HG03060 (cell line): ENCODE measurements around the gene CXCL6.

Source experiments
- ATAC-seq: cut with Tn5 transposase; IDR thresholded peaks from one replicate; pipeline ENCODE4 v1.9.1; 2021; ENCODE audit warnings: low read depth, moderate number of reproducible peaks; ENCODE audit not compliant: unreplicated experiment

The CXCL6 gene

DNA sequence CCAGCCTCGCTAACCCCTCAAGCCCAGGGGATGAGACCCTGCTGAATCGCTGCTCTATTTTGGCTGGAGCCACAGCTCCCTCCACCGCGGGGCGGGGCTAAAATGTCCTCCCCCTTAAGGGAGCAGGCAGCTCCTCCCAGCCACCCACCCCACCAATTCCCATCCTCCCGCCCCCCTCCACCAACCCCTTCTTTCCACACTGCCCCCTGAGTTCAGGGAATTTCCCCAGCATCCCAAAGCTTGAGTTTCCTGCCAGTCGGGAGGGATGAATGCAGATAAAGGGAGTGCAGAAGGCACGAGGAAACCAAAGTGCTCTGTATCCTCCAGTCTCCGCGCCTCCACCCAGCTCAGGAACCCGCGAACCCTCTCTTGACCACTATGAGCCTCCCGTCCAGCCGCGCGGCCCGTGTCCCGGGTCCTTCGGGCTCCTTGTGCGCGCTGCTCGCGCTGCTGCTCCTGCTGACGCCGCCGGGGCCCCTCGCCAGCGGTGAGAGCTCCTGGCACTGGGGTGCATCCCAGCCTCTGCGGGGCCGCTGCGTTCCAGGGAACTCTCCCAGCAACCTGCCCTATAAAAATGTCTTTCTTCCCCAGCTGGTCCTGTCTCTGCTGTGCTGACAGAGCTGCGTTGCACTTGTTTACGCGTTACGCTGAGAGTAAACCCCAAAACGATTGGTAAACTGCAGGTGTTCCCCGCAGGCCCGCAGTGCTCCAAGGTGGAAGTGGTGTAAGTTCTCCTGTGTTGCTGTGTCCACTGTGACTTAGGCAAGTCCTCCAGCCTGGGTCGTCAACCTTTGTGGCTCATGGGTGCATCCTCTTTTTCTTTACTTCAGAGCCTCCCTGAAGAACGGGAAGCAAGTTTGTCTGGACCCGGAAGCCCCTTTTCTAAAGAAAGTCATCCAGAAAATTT, at the start of gene CXCL6:
Gene CXCL6, plus strand, starts transcription at position 306 of the 907 bp plus-strand sequence. Its CDS starts 73 bp downstream, at position 379.
- ATAC-seq: no peak

DNA sequence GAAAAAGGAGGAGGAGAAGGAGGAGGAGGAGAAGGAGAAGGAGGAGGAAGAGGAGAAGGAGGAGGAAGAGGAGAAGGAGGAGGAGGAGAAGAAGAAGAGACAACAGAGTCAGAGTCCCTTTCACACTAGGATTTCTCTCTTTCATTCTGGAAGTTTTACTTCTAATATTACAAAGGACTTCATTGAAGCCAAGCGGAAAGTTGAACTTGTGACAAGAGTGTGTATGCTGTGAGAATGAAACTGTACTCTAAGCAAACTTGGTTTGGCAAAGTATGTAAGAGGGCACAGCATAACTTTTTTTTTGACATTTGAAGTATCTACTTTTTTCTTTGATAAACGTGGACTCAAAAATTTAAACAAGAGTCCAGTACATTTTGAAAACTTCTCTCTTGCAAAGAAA, 48.1 kb upstream of the CXCL6 start:
- ATAC-seq: no peak

DNA sequence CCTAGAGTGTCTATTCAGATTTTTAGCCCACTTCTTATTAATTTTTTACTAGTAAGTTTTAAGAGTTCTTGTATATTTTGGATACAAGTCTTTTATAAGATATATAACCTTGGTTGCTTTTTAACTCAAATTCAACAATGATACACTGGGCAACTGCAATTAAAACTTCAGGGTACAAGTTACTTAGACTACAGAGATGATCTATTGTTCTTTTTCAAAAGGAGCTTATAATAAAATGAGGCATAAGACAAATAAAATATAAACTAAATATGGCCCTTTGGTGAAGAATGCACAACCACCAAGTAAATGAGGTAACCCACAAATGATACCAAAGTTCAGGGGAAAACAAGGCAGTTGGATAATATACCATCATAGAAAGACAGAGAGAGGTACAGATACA, 37.6 kb upstream of the CXCL6 start:
- no peak for ATAC-seq

DNA sequence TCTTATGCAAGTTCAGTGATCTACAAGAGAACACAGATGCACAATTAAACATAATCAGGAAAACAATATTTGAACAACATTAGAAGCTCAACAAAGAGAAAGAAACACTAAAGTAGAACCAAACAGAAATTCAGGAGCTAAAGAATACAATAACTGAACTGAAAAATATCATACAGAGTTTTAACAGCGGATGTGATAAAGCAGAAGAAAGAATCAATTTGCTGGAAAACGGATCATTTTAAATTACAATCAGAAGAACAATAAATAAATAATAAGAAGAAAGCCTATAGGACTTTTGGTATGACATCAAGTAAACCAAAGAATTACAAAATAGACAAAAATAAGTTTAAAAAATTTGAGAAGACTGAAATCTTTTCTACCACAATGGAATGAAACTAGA, 36.3 kb upstream of the CXCL6 start:
- ATAC-seq: no peak

DNA sequence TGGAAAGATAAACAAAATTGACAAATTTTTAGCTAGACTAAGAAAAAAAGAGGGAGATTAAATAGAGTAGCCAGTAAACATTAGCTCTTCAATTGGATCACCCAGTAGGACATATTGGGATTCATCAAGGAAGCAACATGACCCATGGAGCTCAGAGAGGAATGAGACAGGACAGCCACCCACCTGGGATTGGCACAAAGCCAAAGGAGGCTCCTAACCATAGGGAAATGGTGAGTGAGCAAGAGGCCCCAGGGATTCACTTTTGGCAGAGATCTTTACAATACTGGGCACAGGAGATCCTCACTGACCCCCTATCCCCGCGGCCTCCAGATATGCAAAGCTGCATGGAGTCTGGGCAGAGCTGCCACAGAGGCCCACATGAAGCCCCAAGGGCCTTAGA, 34.8 kb upstream of the CXCL6 start:
- no peak for ATAC-seq

DNA sequence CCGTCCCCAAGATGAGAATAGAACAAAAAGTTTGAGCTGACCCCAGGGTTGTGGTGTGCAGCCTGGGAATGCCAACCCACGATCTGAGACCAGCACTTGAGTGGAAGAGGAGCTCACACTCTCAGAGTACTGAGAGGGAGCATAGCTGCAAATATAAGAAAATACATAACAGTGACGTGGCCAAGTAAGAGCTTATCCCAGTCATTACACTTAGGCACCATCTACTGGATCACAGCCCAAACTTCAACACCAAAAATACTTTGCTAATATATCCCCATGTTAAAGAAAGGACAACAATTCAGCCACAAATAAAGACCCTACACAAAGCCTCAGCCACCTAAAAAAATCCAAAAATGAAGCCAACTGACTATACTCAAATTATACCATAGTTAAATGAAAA, 33.3 kb upstream of the CXCL6 start:
- ATAC-seq: no peak

DNA sequence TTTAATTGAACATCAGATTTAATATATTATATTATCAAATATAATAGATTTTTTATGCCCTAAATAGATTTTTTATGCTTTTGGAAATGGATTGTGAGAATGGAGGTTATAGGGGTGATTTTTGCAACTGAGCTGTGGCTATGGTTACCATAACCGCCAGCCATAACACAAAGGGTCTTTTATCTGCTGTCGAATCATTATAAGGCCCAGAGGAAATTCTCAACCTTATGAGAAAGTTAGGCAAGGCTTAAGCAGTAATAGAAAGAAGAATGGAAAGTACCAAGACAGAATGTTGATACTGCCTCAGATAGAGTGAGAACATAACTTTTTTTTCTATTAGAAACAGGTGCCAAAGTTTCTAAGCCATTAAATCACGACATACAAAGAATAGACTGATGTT, 26.3 kb upstream of the CXCL6 start:
- ATAC-seq: no peak

DNA sequence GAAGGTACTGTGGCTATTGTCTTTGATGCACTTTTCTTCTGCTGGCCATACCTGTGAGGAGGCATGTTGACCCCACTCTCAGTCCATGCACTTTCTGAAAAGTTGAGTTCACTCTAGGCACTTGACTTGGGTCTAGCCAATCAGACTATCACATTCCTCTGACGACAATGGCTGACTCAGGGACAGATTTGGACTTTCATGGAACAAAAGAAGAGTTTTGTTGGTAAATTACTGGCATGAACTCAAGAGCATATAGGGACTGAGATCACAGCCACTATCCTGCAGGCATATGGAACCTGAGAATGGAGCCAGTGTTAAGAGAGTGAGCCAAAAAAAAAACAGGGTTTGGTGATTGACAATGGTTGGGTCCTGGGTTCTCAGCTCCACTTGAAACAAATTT, 24.6 kb upstream of the CXCL6 start:
- no peak for ATAC-seq

DNA sequence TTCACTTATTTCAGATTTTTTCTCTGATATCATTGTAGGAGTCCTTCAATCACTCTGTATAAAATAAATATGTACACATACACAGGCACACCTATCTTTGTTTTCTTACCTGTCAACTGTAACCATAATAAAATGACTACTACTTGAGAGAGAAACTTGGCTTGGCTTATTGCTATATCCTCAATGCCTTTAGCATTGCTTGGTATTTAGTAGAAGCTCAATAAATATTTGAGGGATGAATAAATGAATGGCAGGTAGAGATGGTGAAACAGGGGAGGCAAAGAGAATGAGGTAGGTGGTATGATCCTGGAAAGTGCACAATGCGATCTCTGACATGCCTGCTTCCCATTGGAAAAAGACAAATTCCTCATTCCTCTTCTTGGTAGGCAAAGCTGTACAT, 21.8 kb upstream of the CXCL6 start:
- no peak for ATAC-seq

DNA sequence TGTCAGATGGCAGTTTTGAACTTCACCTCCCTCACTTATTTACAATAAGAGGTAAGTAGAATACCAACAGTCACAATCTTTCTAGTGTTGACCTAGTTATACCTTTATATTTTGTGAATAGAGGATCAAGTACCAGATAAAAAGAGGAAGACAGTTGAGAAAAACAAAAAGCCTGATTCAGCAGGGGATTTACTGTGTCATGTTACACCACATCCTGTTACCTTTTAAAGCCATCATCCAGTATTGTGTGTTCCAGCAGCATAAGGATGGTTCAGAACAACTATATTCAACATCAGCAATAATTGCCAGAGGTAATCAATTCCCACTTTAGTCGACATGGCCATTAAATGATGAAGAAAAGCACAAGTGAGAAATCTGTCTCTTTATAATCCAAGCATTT, 21.3 kb upstream of the CXCL6 start:
- ATAC-seq: no peak

DNA sequence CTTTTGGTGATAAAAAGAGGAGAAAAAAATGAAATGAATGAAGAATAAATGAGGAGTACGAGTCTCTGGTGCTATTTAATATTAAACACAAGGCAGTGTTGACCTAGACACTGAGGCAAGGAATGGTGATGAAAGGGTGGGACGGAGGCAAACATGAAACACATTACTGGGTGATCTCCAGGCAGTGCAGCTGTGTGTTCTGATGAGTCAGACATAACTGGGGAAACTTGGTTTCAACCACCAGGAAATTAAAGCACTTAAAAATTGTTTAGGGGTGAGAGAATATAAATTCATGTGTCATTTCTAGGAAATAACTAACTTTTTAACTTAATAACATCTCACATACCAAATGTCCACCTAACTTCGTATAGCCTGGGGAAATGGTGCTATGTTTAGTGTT, 19.7 kb upstream of the CXCL6 start:
- ATAC-seq: no peak

DNA sequence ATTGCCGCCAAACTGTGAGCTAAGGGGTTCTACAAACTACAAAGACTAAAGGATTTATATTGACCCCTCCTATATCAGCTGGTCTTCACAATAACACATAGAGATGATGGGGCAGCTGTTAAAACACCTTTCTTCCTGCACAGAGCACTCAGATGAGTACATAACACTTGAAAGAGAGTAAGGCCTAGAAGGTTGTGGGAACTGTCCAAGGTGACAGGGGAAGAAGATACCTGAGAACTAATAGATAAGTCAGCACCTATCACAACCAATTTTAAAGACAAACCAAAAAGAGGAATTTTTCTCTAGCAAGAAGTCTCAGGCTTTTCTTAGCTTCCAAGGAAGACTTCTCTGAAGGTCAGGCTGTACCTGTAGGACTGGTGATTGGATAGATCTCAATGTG, 19.1 kb upstream of the CXCL6 start:
- ATAC-seq: no peak

DNA sequence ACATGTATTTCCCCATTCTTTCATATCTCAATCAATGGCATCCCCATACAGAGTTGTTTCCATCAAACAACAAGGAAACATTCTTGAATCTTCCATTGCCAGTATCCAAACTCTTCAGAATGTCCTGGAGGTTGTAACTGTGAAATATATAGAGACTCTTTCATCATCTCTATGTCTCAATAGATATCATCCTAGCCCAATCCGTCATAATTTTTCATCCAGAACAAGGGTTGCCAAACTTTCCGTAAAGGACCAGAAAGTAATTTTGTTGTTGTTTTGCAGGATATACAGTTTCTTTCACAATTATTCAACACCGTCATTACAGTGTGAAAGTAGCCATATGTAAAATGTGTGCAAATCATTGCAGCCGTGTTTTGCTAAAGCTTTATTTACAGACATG, 15.2 kb upstream of the CXCL6 start:
- ATAC-seq: no peak

DNA sequence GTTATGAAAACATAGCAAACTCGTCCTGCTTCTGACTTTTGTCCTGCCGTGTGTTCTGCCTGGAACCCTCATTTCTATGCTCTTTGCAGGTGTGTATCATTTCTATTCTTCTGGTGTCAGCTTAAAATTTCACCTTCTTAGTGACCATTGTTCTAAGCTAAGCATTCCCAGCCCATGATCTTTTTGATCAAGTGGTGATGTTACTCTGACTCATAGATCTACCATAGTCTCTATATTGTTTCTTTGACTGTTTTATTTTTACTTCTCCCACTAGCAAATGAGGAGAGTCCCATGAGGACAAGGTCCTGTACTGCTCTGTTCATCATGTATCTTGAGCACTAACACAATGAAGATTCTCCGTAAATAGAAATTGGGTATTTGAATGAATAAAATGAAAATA, 14.1 kb upstream of the CXCL6 start:
- no peak for ATAC-seq

DNA sequence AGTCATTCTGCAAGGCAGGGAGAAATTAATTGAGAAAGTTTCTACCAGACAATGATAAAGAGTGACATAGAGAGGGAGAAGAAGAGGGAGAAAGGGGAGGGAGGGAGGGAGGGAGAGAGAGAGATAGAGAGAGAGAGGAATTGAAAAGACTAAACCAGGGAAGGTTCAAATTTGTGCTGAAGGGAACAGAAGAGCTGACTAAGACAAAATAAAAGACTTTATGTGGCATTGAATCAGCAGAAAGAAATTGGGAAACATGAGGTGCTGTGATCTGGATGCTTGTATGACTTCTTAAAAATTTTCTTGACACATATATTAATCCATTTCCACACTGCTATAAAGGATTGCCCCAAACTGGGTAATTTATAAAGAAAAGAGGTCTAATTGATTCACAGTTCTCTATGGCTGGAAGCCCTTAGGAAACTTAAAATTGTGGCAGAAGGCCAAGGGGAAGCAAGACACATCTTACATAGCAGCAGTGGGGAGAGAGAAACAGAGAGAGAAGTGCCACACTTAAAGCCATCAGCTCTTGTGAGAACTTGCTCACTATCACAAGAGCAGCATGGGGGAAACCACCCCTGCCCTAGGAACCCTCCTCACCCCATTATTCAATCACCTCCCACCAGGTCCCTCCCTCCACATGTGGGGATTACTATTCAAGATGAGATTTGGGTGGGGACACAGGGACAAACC, 13.5 kb upstream of the CXCL6 start:
- no peak for ATAC-seq

DNA sequence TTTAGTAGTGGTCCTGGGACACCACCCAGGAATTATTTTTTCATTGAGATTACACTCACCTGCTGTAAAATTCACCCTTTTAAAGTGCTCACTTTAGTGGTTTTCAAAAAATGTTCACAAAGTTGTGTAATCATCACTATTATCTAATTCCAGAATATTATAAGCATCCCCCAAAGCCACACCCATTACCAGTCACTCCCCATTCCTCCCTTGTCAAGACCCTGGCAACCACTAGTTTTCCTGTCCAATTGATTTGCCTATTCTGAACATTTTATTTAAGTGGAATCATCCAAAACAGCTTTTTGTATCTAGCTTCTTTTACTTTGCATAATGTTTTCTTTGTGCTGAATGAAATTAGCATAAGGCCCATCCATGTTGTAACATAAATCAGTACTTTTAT, 12.7 kb upstream of the CXCL6 start:
- no peak for ATAC-seq

DNA sequence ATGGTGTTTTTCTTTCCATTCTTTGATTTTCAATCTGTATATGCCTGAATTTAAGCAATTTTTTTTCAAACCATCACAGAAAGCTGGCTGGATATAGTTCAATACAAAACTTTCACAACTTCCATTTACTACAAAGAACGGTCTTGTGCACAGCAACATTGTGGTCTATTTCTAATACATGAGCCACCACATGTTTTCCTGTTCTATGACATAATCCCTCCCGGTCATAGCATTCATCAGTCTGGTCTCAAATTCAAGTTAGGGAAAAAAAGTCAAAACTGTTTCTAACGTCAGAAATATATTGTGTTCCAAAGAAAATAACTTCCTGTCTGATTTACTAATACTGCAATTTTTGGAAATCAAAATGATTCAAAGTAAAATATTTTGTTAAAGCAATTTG, 7.5 kb upstream of the CXCL6 start:
- ATAC-seq: no peak

DNA sequence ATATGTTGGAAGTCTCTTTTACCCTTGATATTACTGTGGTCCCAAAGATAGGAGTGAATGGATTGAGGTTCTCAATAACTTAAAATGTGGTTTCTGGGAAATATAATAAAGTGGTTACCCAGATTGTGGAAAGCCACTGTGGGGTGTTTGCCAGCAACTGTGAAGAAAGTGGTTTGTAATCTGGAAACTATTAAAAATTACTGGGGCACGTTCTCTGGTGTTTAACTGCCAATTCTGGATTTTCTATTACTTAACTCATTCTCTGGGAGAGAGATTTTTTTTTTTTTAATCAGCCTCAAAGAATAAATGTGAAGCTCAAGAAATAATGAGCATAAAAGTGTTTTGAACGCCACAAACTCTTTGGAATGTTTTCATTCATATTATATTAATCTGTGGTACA, 4.9 kb upstream of the CXCL6 start:
- no peak for ATAC-seq

DNA sequence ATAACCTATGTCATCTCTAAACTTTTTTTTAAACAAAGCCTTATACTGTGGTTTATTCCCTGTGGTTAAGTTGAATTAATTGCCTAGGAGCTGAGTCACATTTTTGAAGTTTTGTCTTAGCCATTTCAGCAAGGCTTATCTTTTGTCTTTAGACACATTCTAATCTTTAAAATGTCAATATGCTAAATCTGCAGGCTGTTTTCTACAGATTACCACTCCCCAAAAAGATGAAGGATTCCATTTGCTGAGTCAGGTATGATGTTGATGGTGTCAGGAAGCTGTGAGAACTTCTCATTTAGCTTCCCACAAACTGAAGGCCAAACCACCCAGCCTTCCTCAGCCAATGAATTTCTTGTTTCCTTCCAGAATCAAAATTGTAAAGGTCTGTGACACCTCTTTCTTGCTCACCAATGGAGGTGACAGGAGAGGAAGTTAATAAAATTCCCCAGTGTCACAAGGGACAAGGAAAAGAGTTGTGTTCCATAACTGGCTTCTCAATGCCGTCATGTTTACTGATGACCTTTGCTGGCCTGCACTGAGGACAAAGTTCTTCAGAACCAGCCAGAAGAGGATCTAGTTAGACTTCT, 3.7 kb upstream of the CXCL6 start:
- ATAC-seq: no peak

DNA sequence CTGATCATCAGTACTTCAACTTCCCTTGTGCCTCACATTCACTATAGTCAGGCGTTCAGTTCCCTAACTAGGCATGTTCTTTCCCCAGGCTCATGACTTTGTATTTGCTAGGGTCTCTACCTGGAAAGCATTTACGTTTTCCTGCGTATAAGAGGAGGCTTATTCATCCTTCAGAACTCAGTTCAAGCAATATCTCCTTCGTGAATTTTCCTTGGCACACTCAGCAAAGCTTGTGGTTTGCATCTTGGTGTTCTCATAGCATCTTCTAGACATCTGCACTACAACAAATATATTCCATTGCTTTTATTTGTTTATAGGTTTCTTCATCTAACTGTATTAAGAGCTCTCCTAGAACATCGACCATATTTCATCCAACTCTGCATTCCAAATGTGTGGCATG, 2.6 kb downstream of the CXCL6 start:
- ATAC-seq: no peak

DNA sequence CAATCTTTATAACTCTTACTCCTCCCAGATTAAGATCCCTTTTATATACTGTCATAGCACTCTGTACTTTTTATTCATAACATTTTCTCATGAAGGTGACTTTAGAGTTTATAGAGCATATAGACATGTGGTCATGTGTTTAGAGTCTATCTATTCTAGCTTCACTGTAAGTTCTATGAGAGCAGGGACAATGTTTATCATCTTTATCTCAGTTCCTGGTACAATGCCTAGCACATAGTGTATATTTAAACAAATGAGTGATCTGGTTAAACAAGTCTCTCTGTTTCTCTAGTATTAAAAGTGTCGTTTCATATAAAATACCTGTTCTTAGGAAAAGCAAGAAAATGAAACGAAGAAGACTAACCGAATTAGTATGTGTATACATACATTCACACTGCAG, 3.2 kb downstream of the CXCL6 start:
- ATAC-seq: no peak
